AG04450 (cell line): ENCODE measurements around the gene AGXT. TPM values are rescaled to one million over a fixed set of nuclear protein-coding genes. Genes with fewer than 3 reads are reported as not detected.

Experiments used
- CTCF ChIA-PET: fragments of 300-600, 350-600 bp; formaldehyde crosslinking; extraction: SDS; loops from one replicate; lab custom pipeline; 2022; ENCODE audit warnings: antibody characterized with exemption, inconsistent platforms; lab: Charles Lee
- POLR2A ChIA-PET: fragments of 350-600 bp; formaldehyde crosslinking; extraction: SDS; loops from one replicate; lab custom pipeline; 2021; ENCODE audit warnings: antibody characterized with exemption, inconsistent platforms; lab: Yijun Ruan, JAX
- DNase-seq: peaks from one replicate; pipeline ENCODE4 v3.0.0-alpha.2; 2011; ENCODE audit warnings: low read depth, low spot score
- H3K27ac ChIP-seq: one replicate; pipeline ENCODE4 v1.5.1; 2012; ENCODE audit warnings: low read depth, low read length, control low read depth
- H3K27me3 ChIP-seq: one replicate; pipeline ENCODE4 v1.6.0; 2012; ENCODE audit warnings: low read length; ENCODE audit not compliant: control insufficient read depth, insufficient read depth
- H3K4me3 ChIP-seq: 2 replicates; pipeline ENCODE4 v1.5.1; 2011; ENCODE audit warnings: mild to moderate bottlenecking, low read depth, low read length, control low read depth
- H3K9me3 ChIP-seq: 2 replicates; pipeline ENCODE4 v1.5.1; 2012; ENCODE audit warnings: low read length; ENCODE audit not compliant: control insufficient read depth, insufficient read depth
- CTCF ChIP-seq: IDR thresholded peaks from 2 replicates; pipeline ENCODE4 v1.5.1; 2011; ENCODE audit warnings: low read depth, low read length, control low read depth, inconsistent platforms
- polyA plus RNA-seq: library from polyadenylated mRNA; depleted of rRNA; stranded (reverse); fragments of >200 nt; gene quantifications from 2 replicates; pipeline ENCODE4 v1.2.3, GENCODE V29; 2011

AGXT gene
- polyA plus RNA-seq, 1 experiment, result not detected

- H3K4me3 ChIP-seq, result no peak overlapping the region
- H3K9me3 ChIP-seq, result no peaks in the 10 kb centered on the region; the same call in 1 of the 2 replicates
- ChIA-PET POLR2A (no interaction called here), CTCF (no interaction called here)
- H3K27me3 ChIP-seq, result peaks cover 13% of the 10 kb centered on the region
- H3K27ac ChIP-seq, result no peak overlapping the region
- TF ChIP-seq CTCF, result no peak
- no peak for DNase-seq
Measured at GRCh38 chr2:240879105-240879504, 10.5 kb downstream of the AGXT start.

GRCh38 chr2:240881913-240882312, 13.3 kb downstream of the AGXT start:
- TF ChIP-seq CTCF, result no peak
- ChIA-PET CTCF (interaction anchor here (1.2 to 1.5 kb wide), 2 partner anchors 32 to 42 kb away, joined by 3 to 7 read pairs; no protein-coding TSS in a partner anchor), POLR2A (no interaction called here)
- Histone ChIP-seq H3K27me3 (peaks cover 13% of the 10 kb centered on the region), H3K4me3 (no peak overlapping the region), H3K27ac (no peak overlapping the region), H3K9me3 (no peaks in the 10 kb centered on the region)
- no peak for DNase-seq

- no peaks in the 10 kb centered on the region for H3K9me3 ChIP-seq
- TF ChIP-seq CTCF, result no peak
- DNase-seq, result no peak
- no peak overlapping the region for H3K4me3 ChIP-seq
- POLR2A ChIA-PET, result no interaction called here
- CTCF ChIA-PET, result no interaction called here
- H3K27me3 ChIP-seq, result peaks cover 13% of the 10 kb centered on the region
- H3K27ac ChIP-seq, result no peak overlapping the region
Measured at GRCh38 chr2:240884221-240884620, 15.6 kb downstream of the AGXT start.

- DNase-seq, result no peak
- Histone ChIP-seq H3K27ac (no peak overlapping the region), H3K9me3 (no peaks in the 10 kb centered on the region), H3K27me3 (peaks cover 13% of the 10 kb centered on the region), H3K4me3 (no peak overlapping the region)
- CTCF ChIA-PET, result no interaction called here
- POLR2A ChIA-PET, result no interaction called here
- no peak for TF ChIP-seq CTCF
Measured at GRCh38 chr2:240884745-240885144, 16.1 kb downstream of the AGXT start.

- no peak overlapping the region for H3K4me3 ChIP-seq
- TF ChIP-seq CTCF, result no peak
- ChIA-PET POLR2A (no interaction called here), CTCF (no interaction called here)
- H3K9me3 ChIP-seq, result no peaks in the 10 kb centered on the region
- DNase-seq, result no peak
- peaks cover 10% of the 10 kb centered on the region for H3K27me3 ChIP-seq
- H3K27ac ChIP-seq, result no peak overlapping the region
Measured at GRCh38 chr2:240885566-240885965, 16.9 kb downstream of the AGXT start.
